BLaER1 treated with 17β-estradiol and CSF1 and Interleukin-3, amounts not matched to agents 10 nM and 100 nM (cell line): ENCODE results near the gene ELK4.
A peak's percentile ranks its signal among the peaks of the same experiment; 100 is the strongest.

ENCODE experiments used
- H3K27ac ChIP-seq, 11 experiments: shearing (Covaris generic); formaldehyde crosslinking; 2 replicates each; pipeline ENCODE4 v1.8.1; 2022
- H3K27me3 ChIP-seq, 11 experiments: shearing (Covaris generic); formaldehyde crosslinking; 2 replicates each; pipeline ENCODE4 v1.8.1; 2022
- H3K36me3 ChIP-seq, 11 experiments: shearing (Covaris generic); formaldehyde crosslinking; 2 replicates each; pipeline ENCODE4 v1.8.1; 2022
- H3K4me1 ChIP-seq, 10 experiments: shearing (Covaris generic); formaldehyde crosslinking; 2 replicates each; pipeline ENCODE4 v1.8.1; 2022
- H3K4me2 ChIP-seq, 11 experiments: shearing (Covaris generic); formaldehyde crosslinking; 2 replicates each; pipeline ENCODE4 v1.8.1; 2022
- H3K4me3 ChIP-seq, 10 experiments: shearing (Covaris generic); formaldehyde crosslinking; 2 replicates each; pipeline ENCODE4 v1.8.1; 2022
- H3K9ac ChIP-seq, 11 experiments: shearing (Covaris generic); formaldehyde crosslinking; 2 replicates each; pipeline ENCODE4 v1.8.1; 2022
- H3K9me3 ChIP-seq, 11 experiments: shearing (Covaris generic); formaldehyde crosslinking; replicated peaks in 1 of 11; 2 replicates each; pipeline ENCODE4 v1.8.1; 2022
- H4K20me1 ChIP-seq, 11 experiments: shearing (Covaris generic); formaldehyde crosslinking; 2 replicates each; pipeline ENCODE4 v1.8.1; 2022
- Cebpa-rat ChIP-seq, 11 experiments: shearing (Covaris generic); IDR thresholded peaks; 2 replicates each; pipeline ENCODE4 v1.8.1; 2022

The ELK4 gene

DNA sequence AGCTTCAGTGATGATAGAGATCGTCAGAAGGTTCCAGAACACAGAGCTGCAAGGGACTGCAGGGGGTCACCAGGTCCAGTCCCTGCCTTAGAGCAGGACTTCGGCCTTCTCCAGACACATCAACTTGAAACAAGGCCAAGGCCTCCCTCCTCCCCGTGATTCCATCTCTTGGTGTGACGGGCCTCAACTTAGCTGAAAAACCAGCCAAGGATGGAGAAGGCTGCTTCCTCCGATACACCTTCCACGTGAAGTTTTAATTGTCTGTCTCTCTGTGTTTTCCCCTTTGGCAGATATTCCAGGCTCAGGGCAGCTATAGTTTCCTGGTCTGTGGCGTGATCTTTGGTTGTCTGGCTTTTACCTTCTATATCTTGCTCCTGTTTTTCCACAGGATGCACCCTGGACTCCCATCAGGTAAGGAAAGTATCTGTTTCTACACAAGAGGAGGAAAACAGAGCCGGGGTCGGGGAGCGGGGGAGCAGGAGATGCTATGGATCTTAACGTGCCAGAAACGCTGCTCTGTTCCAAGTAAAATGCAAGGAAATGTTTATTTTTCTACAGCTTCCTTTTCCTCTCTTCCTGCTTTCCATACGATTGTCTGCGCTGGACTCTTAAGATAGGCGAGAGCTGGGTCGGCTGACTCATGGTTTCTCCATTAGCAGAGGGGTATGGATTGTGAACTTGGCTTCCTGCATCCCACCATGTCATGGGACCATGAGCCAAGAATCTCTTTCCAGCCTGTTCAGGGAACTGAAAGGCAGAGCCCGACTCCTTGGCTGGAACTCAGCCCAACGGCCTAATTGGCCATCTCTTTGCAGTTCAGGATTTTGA is 32.8 kb downstream of the ELK4 start:
- Histone ChIP-seq H3K4me2 (peak overlapping the region in 1 of 11 experiments; percentile 11; a peak in 1 of 22 replicates), H3K27ac (peak overlapping the region in 3 of 11 experiments; percentile 1 to 32 (median 8); a peak in 3 of 22 replicates), H4K20me1 (no peaks in the 10 kb centered on the region; a peak in 2 of 22 replicates)

DNA sequence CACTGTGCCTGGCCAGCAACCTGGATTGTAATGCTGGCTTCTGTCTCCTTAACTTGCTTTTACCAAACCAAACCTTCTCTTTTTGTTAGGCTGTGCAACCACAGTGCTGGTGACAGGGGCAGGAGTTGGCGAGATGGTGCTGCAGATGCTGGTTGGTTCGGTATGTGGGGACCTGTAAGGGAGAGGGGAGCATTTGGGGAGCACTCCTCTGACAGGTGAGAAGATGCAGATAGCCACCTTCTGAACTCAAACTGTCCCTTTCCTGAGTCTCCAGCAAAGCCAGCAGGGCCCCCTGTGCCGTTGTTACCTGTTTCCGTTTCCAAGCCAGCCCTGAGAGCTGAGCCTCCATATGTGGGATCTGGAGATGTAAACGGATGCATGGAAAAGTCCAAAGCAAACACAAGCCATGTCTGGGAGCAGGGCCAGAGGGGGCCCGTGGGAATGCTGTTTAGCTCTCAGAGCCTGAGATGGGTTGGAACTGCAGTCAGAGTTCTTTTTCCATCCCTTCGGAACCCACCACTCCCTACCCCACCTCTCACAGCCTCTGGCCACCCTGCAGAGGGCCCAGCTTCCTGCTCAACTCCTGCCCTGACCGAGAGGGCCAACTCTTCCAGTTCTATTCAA is 34.0 kb downstream of the ELK4 start:
- Histone ChIP-seq H3K4me2 (no peak overlapping the region), H4K20me1 (no peaks in the 10 kb centered on the region), H3K9ac (no peak overlapping the region), H3K27ac (no peak overlapping the region), H3K36me3 (peaks cover 14 to 58% (median 40%) of the 10 kb centered on the region in 11 experiments; a peak in 20 of 22 replicates), H3K9me3 (no peaks in the 10 kb centered on the region), H3K4me1 (peaks cover 20 to 47% (median 28%) of the 10 kb centered on the region in 10 experiments), H3K4me3 (no peak overlapping the region), H3K27me3 (no peaks in the 10 kb centered on the region)
- TF ChIP-seq Cebpa-rat (IDR thresholded peaks at IDR 0.05), result no peak

More for the DNA sequence above, 32.8 kb downstream of the ELK4 start:
- Histone ChIP-seq H3K36me3 (peaks cover 17 to 60% (median 47%) of the 10 kb centered on the region in 11 experiments; a peak in 20 of 22 replicates), H3K9ac (no peak overlapping the region), H3K9me3 (no peaks in the 10 kb centered on the region), H3K4me3 (no peak overlapping the region), H3K4me1 (peaks cover 10 to 47% (median 21%) of the 10 kb centered on the region in 10 experiments), H3K27me3 (no peaks in the 10 kb centered on the region)
- TF ChIP-seq Cebpa-rat (IDR thresholded peaks at IDR 0.05), result no peak

DNA sequence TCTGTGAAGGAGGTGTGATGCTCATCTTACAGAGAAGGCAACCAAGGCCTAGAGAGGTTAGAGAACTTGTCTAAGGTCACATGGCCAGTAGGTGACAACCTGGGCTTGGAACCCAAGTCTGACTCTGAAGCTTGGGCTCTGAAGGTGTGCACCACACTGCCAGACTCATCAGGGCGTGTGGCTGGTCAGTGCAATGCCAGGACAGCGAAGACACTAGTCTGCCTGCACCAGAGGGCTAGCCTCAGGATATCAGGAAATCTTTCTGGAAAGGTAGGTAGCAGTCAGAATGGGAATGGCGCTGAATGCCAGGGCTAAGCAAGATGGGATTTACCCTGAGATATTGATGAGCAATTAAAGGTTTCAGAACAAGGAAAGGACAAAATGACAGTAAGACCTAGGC is 34.9 kb downstream of the ELK4 start:
- Histone ChIP-seq H3K27ac (no peak overlapping the region), H3K27me3 (no peaks in the 10 kb centered on the region), H4K20me1 (no peaks in the 10 kb centered on the region), H3K4me1 (peaks cover 26 to 50% (median 33%) of the 10 kb centered on the region in 10 experiments), H3K4me3 (no peak overlapping the region), H3K9ac (no peak overlapping the region), H3K36me3 (peaks cover 14 to 55% (median 40%) of the 10 kb centered on the region in 11 experiments; a peak in 20 of 22 replicates), H3K4me2 (no peak overlapping the region), H3K9me3 (no peaks in the 10 kb centered on the region)
- TF ChIP-seq Cebpa-rat (IDR thresholded peaks at IDR 0.05), result no peak

- H3K27ac ChIP-seq, result no peak overlapping the region
These were observed 36.0 kb downstream of the ELK4 start for GRCh38 chr1:205595861-205596260.

GRCh38 chr1:205595435-205595834 is 36.4 kb downstream of the ELK4 start:
- Histone ChIP-seq H3K4me2 (0 out of 22 replicates have a peak overlapping the region, but pooled peaks of 1 of the 11 experiments have one; percentile 88), H3K27me3 (no peaks in the 10 kb centered on the region), H3K27ac (no peak overlapping the region), H4K20me1 (no peaks in the 10 kb centered on the region), H3K4me3 (no peak overlapping the region), H3K9me3 (no peaks in the 10 kb centered on the region), H3K4me1 (peaks cover 39 to 60% (median 47%) of the 10 kb centered on the region in 10 experiments), H3K36me3 (peaks cover 14 to 41% (median 31%) of the 10 kb centered on the region in 11 experiments; a peak in 20 of 22 replicates), H3K9ac (no peak overlapping the region)
- TF ChIP-seq Cebpa-rat (IDR thresholded peaks at IDR 0.05), result no peak

More at GRCh38 chr1:205595861-205596260, 36.0 kb downstream of the ELK4 start:
- peaks cover 14 to 45% (median 35%) of the 10 kb centered on the region in 11 experiments; a peak in 20 of 22 replicates for H3K36me3 ChIP-seq
- TF ChIP-seq Cebpa-rat (IDR thresholded peaks at IDR 0.05), result no peak
- H4K20me1 ChIP-seq, result no peaks in the 10 kb centered on the region
- no peaks in the 10 kb centered on the region for H3K9me3 ChIP-seq
- no peaks in the 10 kb centered on the region for H3K27me3 ChIP-seq
- peaks cover 35 to 58% (median 43%) of the 10 kb centered on the region in 10 experiments for H3K4me1 ChIP-seq
- no peak overlapping the region for H3K4me2 ChIP-seq
- no peak overlapping the region for H3K9ac ChIP-seq
- no peak overlapping the region for H3K4me3 ChIP-seq

GRCh38 chr1:205594846-205595245 is 37.0 kb downstream of the ELK4 start:
- Histone ChIP-seq H3K4me1 (peaks cover 36 to 60% (median 49%) of the 10 kb centered on the region in 10 experiments), H3K9me3 (no peaks in the 10 kb centered on the region), H3K27me3 (no peaks in the 10 kb centered on the region), H3K4me3 (no peak overlapping the region), H3K9ac (no peak overlapping the region), H3K27ac (0 out of 22 replicates have a peak overlapping the region, but pooled peaks of 1 of the 11 experiments have one; percentile 75), H4K20me1 (no peaks in the 10 kb centered on the region), H3K4me2 (peak overlapping the region in 8 of 11 experiments; percentile 30 to 89 (median 84); a peak in 8 of 22 replicates), H3K36me3 (peaks cover 14 to 35% (median 26%) of the 10 kb centered on the region in 11 experiments; a peak in 20 of 22 replicates)
- TF ChIP-seq Cebpa-rat (IDR thresholded peaks at IDR 0.05), result no peak

DNA sequence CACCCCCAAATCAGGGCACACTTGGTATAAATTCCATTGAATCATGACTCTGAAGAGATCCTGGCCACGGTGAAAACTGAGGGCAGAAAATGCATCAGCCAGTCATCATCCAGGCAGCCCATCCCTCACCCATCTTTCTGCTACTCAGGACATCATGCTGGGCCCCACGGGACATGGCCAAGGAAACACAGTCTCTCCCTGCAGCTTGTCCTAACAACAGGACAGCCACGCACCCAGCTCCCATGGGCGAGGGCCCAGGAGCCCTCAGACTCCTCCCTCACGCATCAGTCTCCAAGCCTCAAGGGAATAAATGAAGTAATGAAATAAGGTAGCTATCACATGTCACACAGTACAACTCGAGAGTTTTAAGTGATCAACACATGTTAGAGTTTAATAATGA is 37.8 kb downstream of the ELK4 start:
- peak overlapping the region; percentile 75 to 89 (median 84) for H3K4me2 ChIP-seq
- H3K27ac ChIP-seq, result peak overlapping the region in 9 of 11 experiments; percentile 10 to 78 (median 70); a peak in 16 of 22 replicates
- H3K4me3 ChIP-seq, result peak overlapping the region in 4 of 10 experiments; percentile 1 to 22 (median 2); a peak in 2 of 20 replicates
- peak overlapping the region in 9 of 11 experiments; percentile 29 to 75 (median 64); a peak in 17 of 22 replicates for H3K9ac ChIP-seq
- H4K20me1 ChIP-seq, result no peaks in the 10 kb centered on the region
- H3K27me3 ChIP-seq, result no peaks in the 10 kb centered on the region
- no peaks in the 10 kb centered on the region for H3K9me3 ChIP-seq
- no peak for TF ChIP-seq Cebpa-rat (IDR thresholded peaks at IDR 0.05)
- peaks cover 6 to 26% (median 18%) of the 10 kb centered on the region in 11 experiments; a peak in 20 of 22 replicates for H3K36me3 ChIP-seq
- peaks cover 33 to 60% (median 50%) of the 10 kb centered on the region in 10 experiments for H3K4me1 ChIP-seq

DNA sequence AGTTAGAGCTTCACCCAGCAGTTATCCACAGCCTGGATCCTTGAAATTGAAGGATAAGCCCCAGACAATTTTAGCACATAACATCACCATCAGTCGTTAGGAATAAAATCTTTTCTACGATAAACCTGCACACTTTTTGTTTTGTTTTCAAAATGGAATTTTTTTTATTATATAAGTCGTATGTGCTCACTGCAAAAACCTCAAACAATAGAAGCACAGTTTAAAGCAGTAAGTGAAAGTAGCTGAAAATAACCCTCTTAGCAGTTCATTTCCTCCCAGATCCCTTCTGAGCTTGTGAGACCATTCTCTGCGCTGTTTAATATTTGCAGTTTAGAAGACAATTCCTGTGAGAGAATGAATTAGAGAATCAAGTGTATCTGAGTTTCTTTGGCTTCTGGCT is 38.3 kb downstream of the ELK4 start:
- no peak for TF ChIP-seq Cebpa-rat (IDR thresholded peaks at IDR 0.05)
- H3K4me1 ChIP-seq, result peaks cover 36 to 64% (median 54%) of the 10 kb centered on the region in 10 experiments
- peak overlapping the region in 9 of 11 experiments; percentile 29 to 75 (median 64); a peak in 17 of 22 replicates for H3K9ac ChIP-seq
- H3K9me3 ChIP-seq, result no peaks in the 10 kb centered on the region
- peaks cover 1 to 22% (median 14%) of the 10 kb centered on the region in 11 experiments; a peak in 20 of 22 replicates for H3K36me3 ChIP-seq
- peak overlapping the region in 9 of 11 experiments; percentile 10 to 78 (median 70); a peak in 16 of 22 replicates for H3K27ac ChIP-seq
- no peaks in the 10 kb centered on the region for H4K20me1 ChIP-seq
- no peaks in the 10 kb centered on the region for H3K27me3 ChIP-seq
- H3K4me3 ChIP-seq, result peak overlapping the region in 7 of 10 experiments; percentile 1 to 46 (median 15); a peak in 6 of 20 replicates
- H3K4me2 ChIP-seq, result peak overlapping the region; percentile 75 to 89 (median 84)
